ENCODE results near the gene ACTRT2.

ACTRT2 gene

GRCh38 chr1:3018576-3018975 lies 2.7 kb upstream of the ACTRT2 start:
- no peak for DNase-seq

DNA sequence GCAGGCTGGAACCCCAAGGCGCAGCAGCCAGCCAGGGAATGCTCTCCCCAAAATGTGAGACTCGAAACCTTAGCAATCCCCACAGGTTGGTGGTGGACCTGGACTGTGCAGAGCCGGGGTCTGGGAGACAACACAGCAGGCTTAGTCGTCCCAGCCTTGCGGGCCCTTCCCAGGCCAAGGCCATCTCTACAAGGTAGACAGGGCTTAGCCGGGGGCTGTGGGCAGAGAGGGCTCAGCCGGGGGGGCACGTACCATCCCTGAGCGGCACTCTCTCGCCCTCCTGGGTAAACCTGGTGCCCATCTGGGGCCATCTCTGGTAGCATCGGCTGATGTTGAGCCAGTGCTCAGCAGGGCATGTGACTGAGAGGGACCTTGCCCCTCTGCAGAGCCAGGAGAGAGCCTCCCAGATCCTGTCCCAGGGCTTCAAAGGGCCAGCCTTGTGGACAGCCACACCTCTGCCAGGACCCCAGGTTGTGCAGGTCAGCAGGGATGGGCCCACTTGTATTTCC lies 2.2 kb upstream of the ACTRT2 start:
- DNase-seq, result no peak

DNA sequence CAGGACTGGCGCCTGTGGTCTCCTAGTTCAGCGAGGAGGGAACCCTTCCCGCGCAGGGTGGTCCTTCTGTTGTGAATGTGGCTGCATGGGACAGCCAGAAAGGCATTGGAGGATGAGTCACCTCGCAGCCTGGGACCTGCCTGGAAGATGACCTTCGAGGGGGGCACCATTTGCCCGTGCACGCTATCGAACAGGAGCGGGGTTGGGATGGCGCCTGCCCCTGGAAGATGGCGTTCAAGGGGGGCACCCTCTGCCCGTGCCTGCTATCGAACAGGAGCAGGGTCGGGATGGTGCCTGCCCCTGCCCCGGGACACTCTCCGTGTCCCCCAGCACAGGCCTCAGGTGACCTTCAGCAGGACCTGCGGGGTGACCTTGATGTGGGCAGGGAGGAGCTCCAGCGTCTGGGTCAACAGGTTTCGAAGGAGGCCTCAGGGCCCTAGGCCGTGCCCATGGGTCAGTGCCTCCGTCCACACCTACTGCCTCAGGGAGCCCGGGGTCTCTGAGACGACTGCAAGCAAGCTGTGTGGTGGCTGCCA lies 1.7 kb upstream of the ACTRT2 start:
- DNase-seq, result no peak

DNA sequence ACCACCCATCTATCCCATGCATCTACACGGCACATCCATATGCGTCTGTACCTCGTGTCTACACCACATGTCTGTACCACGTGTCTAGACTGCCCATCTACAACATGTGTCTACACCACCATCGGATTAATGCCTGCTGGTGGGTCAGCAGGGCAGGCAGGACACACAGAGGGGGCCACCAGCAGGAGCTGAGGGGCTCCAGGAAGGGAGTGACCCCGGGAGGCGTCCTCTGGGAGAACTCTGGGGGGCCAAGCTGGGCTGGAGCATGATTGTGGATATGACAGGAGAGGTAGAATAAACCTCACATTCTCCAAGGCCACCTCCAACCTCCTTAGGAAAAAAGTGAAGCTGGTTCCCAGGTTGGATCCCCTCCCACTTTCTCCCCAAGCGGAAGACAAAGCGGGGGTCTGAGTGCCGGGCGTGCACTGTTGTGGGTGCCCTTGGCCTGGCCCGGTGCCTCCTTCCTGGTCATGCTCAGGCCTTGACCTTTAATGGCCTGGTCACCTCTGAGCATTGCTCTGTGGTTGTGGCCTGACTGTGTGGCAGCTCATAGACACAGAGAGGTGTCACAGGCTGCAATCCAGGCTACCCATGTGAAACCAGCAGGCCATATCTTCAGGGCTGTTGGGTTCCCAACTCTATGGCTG lies 881 bp upstream of the ACTRT2 start:
- DNase-seq, result no peak

DNA sequence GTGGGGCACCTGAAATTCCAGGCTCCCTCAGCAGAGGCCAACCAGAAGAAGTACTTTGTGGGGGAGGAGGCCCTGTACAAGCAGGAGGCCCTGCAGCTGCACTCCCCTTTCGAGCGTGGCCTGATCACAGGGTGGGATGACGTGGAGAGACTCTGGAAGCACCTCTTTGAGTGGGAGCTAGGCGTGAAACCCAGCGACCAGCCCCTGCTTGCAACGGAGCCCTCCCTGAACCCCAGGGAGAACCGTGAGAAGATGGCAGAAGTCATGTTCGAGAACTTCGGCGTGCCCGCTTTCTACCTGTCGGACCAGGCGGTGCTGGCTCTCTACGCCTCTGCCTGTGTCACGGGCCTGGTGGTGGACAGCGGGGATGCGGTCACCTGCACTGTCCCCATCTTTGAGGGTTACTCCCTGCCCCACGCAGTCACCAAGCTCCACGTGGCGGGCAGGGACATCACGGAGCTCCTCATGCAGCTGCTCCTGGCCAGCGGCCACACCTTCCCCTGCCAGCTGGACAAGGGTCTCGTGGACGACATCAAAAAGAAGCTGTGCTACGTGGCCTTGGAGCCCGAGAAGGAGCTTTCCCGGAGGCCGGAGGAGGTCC lies 634 bp downstream of the ACTRT2 start:
- DNase-seq, result no peak

DNA sequence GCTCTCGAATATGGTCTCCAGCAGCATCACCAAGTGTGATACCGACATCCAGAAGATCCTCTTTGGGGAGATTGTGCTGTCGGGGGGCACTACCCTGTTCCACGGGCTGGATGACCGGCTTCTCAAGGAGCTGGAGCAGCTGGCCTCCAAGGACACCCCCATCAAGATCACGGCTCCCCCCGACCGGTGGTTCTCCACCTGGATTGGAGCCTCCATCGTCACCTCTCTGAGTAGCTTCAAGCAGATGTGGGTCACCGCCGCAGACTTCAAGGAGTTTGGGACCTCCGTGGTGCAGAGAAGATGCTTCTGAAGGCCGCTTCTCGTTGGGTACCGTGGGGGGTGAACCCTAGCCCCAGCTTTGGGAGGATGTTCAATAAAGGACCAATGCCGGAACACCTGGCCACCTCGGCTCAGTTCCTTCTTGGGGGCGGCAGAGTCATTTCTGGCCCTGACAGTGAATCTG lies 1.3 kb downstream of the ACTRT2 start:
- DNase-seq, result no peak

DNA sequence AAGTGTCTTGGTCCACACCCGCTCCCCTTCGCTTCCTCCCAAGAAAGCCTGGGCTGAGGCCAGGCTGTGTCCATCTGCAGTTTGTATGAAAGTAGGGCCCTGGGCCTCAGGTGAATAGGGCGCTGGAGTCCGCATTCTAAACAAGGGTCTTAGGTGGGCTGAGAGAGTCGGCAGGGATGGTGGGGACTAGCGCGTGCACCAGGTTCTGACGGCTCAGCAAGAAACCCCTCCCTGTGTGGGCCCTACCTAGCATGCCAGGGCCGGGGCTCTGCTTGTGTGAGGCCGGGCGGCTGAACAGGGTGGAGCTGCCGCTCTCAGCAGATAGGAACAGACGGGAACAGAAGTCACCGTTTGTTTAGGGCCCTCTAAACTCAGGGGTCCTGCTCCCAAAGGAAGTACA lies 1.7 kb downstream of the ACTRT2 start:
- DNase-seq, result no peak

DNA sequence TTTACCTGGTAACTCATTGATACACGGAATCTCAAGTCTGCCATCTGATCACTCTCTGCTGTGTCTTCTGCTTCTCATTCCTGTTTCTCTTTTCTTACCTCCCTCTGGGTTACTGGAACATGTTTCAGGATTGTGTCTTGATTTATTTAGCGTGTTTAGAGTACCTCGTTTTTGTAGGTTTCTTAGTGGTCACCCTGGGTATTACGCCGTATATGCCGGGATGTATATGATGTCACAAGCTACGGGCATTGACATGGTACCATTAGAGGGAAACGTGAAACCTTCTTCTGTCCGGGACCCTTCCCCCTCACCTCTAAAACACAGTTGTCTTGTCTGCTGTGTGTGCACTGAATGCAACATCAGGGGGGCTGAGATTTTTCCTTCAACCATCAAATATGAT lies 2.8 kb downstream of the ACTRT2 start:
- no peak for DNase-seq

GRCh38 chr1:3024588-3024987 lies 3.3 kb downstream of the ACTRT2 start:
- no peak for DNase-seq

DNA sequence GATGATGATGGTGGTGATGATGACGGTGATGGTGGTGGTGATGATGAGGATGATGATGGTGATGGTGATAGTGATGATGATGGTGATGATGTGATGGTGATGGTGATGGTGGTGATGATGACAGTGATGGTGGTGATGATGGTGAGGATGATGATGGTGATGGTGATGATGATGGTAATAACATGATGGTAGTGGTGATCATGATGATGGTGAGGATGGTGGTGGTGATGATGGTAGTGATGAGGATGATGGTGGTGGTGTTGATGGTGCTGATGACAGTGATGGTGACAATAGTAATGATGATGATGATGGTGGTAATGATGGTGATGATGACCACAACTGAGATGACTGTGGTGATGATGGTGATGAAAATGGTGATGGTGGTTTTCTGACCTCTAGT lies 4.9 kb downstream of the ACTRT2 start:
- no peak for DNase-seq

DNA sequence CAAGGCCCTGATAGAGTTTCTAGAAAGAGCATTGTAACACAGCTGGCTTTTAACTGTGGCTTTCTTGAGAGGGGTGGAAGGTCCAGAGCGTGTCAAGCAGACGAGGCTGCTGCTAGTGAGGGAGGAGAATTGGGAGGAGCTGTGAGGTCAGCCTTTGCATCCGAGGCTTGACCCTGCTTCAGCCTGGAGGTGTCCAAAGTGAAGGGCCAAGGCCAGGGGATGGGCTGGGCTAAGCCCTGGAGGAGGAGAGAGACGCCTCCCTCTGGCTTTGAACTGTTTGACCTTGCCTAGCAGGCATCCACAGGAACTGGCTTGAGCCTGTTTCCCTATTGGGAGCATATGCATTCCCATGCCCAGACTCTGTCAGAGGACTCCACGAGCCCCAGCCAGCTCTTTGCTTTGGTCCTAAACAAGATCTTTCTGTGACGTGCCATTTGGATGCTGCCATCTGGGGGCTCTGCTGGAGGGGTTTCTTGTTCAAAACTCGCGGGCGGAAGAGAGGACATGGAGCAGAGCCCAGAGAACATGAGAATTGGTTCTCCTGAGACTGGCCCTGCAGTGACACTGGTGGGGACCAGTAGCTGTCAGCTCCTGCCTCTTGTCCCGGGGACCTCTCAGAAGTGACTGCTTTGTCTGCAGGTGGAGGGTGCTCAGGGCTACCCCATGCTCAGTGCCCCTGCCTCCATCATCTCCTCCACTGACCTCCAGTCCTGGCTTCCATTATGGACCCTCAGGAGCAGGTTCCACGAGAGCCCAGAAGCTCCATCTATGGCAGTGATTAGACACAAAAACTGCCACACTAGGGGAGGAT lies 5.5 kb downstream of the ACTRT2 start:
- no peak for DNase-seq

DNA sequence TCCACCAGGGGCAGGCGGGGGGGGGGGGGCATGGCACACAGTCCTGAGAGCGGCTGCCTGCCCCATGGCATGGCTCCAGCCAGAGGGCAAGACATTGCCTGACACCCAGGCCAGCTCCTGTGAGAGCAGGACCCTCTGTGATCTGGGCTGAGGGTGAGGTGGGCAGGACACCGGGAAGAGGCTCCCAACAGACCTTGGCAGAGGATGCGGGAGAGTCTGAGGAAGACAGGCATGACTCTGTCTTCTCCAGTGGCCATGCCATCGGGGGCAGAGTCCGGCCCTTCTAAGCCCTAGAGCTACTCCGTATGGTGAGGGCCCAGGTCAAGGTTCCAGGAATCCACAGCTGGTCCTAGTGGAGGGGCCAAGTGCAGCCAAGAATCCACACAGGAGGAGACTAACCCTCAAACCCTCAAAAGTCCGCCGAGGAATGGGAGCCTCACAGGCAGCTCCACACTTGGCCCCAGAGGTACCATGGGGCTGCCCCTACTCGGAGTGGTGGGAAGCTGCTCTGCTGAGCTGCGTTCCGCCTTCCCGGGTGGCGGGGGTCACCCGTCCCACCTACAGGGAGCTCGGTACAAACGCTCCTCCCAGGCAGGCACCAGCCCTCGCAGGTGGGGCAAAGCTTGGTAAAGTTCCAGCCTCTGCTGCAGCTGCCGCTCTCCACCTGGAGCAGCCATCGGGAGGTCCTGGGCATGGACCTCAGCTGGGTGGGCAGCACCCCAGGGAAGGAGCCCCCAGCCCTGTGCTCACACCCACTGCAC lies 6.5 kb downstream of the ACTRT2 start:
- DNase-seq, result no peak

- DNase-seq, result no peak
These were observed 7.4 kb downstream of the ACTRT2 start for GRCh38 chr1:3028531-3029282.

- no peak for DNase-seq
These were observed 8.3 kb downstream of the ACTRT2 start for GRCh38 chr1:3029481-3029961.

GRCh38 chr1:3029991-3030662 lies 8.9 kb downstream of the ACTRT2 start:
- DNase-seq, result no peak

DNA sequence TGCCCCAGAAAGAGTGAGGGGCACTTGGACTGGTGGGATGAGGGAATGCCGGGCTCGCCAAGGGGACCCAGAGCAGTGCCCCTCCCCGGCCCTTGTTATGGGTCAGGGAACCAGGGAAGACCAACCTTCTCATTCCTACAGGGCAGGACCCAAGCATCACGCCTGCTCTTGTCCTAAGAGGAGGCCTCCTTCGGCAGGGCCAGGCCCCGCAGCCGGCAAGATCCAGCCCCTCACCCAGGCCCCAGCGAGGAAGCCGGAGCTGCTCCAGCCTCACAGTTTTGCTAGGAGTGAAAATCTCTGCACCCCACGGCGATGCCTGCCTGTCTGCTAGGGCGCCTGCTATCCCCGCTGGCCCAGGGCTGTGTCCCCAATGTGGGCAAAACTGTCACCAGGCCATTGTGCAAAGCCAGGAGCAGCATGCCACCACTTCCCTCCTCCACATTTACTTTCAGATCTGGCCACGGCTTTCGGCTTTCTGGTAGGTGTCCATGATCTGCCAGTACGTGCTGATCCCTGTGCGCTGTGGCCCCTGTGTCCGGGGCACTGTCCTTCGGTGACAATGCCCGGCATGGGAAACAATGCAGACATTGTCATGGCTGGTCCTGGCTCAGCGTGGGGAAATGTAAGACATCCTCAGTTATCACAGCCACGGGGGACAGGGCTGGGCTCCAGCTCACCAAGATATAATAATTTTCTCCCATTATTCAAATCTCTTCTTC lies 9.6 kb downstream of the ACTRT2 start:
- peak; percentile 42 to 62 for DNase-seq

DNA sequence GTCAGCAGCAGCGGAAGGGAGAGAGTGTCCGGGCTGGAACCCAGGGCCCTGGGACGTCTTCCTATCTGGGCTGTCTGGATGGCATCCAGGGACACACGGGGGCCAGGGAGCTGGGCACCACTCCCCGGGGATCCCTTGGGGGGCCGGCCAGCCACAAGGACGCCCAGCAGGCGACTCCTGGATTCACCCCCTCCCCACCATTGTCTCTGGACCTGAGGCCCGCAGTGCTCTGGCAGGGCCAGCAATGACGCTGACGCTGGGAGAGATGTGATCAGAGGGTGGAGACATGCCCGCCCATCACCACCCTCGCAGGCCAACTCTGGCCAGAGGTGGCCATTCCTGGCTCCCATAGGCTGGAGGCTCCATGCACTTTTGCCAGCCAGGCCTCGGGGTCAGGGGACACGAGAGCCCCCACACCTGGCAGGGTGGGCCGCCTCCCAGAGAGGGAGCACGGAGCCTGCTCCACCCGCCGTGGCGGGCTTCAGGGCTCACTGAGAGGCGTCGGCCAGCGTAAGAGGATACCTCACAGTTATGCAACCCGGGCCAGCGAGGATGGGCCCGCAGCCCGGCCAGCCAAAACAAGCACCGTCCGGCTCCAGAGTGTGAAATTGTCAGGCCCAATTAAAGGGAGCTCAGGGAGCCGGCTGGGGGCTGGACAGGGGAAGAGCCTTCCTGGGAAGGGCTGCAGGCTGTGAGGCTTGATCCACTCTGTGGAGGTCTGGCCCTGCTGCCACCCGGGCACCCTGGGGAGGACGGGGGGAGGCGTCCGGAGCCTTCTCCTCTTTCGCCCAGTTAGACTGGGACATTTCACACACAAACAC lies 10.3 kb downstream of the ACTRT2 start:
- peak in 1 of 2 donors; percentile 39 for DNase-seq

DNA sequence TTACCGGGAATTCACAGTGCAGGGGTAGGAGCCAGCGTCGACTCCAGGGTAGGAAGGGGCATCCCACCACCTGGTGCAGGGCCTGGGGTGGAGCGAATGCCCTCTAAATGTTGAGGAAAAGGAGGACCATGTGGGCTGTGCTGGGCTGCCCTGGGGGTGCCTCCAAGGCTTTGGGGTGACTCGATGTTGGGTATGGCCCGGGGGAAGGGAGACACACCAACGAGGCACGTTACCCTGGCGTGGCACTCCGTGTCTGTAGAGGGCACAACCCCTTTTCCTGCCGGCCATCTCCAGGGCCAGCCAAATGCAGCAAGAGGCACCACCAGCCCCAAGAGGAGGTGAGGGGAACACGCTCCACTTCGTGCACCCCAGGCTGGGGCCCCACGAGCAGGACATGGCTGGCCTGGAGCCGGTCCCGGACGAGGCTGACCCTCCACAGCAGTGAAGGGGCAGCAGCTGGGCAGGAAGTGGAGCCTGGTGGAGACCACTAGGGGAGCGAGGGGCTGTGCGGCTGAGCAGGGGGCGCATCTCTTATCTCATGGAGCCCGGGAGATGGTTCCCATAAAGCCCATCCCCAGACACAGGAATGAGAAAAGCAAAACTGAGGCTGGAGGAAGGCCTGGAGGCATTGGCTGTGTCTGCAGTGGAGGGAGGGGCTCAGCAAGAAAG lies 11.2 kb downstream of the ACTRT2 start:
- DNase-seq, result no peak

All from hippocampal formation (tissue), 2 donors.